ENCODE data around the gene RFFL.
"Not testable (repeated sequence)": the region's sequence is repeated elsewhere in the genome, so short reads cannot be mapped to it uniquely, and the experiment has no call there.

The RFFL gene

DNA sequence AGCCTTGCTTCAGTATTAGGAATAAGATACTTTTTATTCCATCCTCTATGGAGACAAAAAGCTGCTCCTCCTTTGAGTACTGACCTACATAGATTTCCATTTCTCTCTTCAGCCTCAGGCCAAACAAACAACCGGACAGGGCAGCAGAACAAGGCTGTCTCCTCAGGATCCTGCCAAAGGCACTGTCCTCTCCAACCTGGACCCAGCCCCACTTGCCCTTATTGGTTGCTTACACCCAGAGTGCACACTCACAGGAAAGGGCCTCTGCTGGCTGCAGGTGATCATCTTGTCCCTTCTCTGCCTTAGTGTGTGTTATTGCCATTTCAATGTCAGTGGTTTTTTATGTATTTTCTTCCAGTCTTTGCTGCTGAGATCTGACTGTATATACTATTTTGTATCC lies 56.5 kb downstream of the RFFL start:
- peak in 1 of 58 donors; percentile 10 for DNase-seq

DNA sequence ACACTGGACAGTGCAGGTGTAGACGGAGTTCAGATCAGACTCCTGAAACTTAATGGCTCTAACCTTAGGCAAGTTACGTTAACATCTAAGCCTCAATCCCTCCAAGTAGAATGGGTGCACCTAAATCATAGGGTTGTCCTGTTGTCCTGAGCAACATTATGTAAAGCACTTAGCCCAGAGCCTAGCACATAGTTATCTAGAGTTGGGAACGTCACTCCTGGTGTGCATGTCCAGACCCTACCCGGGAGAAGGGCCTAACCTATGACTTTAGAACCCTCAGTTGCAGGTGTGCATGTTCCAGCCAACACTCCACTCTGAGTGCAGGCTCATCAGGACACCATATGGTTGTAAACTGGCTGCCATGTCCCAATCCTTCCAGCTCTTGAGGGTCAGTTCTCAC lies 57.2 kb downstream of the RFFL start:
- DNase-seq, result no peak

DNA sequence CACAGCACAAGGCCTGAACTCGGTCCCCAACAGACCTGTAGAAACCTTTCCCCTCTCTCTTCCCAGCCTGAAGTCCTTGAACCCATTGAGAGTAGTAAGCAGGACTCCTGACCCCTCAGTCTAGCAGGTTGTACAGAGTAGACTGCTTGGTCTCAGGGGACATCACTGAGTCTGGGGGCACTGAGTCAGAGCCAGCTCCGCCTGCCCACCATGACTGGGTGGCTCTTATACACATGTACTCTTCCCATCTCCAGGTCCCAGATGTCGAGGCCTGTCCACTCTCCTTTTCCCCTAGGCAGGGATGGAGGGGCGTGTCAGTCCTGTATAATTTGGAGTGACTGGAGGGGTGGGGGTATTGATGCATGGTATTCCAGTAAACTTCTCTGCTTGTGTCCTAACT lies 59.7 kb downstream of the RFFL start:
- DNase-seq, result no peak

DNA sequence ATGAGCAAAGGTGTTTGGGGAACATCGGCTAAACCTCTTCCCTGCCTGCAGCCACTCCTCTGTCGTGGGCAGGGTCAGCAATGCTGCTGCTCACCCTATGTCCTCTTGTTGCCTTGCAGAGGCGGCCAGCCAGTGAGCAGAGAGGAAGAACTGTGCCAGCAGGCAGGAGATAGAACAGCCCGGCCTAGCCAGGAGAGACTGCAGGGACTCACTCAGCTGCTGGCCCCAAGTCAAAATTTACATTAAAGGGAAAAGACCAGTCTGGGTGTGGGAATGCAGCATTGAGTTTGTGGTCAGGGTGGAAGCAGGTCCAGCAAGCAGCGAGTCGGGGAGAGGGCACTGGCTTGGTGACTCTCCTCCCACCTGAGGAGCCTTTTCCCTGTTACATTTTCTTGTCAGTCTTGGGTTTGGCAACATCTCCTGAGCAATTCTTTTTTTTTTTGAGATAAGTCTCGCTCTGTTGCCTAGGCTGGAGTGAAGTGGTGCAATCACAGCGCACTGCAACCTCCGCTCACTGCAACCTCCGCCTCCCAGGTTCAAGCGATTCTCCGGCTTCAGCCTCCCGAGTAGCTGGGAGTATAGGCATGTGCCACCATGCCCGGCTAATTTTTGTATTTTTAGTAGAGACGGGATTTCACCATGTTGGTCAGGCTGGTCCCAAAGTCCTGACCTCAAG lies 60.5 kb downstream of the RFFL start:
- DNase-seq, result peak in 1 of 58 donors; percentile 21

DNA sequence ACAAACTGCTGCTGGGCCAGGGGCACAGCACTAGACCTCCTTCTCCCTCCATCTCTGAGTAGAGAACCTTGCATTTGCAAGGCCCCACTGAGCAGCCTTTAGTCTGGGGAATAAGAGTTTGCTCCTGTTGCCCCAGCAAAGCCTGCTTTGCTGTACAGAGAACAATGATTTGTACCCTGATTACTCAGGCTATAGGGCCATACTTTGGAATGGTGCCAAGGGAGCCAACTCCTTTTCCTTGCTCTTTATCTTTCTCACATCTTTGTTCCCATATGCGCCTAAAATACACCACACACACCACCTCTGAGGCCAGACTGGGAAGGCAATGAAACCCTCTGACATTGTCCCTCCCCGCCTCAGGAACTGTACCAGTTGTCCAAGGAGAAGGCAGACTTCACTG lies 62.0 kb downstream of the RFFL start:
- DNase-seq, result no peak

DNA sequence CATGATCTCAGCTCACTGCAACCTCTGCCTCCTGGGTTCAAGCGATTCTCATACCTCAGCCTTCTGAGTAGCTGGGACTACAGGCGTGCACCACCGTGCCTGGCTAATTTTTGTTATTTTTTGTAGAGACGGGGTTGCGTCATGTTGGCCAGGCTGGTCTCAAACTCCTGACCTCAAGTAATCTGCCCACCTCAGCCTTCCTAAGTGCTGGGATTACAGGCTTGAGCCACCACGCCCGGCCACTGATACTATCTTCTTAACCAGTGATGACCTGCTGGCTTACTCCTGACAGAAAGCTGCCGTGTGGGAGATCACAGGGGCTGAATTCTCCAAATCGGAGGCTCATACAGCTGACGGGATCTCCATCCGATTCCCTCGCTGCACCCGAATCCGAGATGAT lies 62.5 kb downstream of the RFFL start:
- not testable (repeated sequence) for DNase-seq

DNA sequence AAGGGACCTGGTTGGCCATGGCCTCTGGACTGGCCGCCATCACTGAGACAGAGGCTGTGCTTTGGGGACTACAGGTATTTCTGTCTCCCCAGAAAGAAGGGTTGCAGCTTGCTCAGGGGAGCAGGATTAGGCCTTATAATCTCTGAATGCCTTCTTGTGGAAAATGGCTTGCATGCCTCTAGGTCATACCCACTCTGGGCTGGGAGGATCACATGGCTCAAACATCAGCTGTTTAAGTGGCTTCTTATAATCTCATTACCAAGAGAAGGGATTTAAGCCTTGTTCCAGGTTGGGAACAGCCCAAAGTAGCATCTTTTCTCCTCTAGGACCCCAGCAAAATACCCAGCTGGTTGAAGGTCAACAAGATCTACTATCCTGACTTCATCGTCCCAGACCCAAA lies 64.1 kb downstream of the RFFL start:
- no peak for DNase-seq

DNA sequence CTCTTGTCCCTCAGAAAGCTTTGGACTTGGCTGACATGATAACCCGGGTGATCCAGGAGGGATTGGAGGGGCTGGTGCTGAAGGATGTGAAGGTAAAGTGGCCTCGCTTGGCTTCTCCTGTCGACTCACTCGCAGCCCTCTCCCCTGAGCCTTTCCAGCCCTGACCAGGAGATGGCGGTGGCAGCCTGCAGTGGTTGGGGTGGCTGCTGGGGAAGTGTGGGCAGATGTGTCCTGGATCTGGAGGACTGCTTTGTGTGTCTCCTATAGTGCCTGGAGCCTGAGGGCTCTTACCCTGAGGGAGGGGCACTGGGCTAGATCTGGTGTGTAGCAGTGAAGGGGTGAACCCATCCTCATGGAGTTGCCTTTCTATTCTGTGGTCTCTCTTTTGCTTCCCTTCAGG lies 65.3 kb downstream of the RFFL start:
- DNase-seq, result peak in 52 of 58 donors; percentile 9 to 84 (median 53)

DNA sequence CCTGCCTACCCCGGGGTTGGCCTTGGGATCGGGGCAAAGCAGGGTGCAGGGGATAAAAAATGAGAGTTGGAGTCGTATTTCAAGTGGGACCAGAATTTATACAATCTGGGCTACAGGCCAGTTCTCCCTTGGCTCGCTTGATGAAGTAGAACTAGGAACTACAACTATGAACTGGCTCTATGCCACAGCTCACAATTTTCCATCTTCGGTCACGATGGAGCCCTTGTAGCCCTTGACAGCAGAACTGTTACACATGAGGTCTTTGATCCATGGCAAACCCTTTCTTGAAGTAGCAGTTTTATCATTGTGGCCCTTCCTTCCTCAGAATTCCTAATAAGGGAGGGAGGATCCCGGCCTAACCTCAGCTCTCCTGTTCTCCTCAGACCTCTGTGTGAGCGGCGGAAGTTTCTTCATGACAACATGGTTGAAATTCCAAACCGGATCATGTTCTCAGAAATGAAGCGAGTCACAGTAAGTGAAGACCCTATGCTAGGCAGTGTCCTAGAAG lies 66.1 kb downstream of the RFFL start:
- no peak for DNase-seq

DNA sequence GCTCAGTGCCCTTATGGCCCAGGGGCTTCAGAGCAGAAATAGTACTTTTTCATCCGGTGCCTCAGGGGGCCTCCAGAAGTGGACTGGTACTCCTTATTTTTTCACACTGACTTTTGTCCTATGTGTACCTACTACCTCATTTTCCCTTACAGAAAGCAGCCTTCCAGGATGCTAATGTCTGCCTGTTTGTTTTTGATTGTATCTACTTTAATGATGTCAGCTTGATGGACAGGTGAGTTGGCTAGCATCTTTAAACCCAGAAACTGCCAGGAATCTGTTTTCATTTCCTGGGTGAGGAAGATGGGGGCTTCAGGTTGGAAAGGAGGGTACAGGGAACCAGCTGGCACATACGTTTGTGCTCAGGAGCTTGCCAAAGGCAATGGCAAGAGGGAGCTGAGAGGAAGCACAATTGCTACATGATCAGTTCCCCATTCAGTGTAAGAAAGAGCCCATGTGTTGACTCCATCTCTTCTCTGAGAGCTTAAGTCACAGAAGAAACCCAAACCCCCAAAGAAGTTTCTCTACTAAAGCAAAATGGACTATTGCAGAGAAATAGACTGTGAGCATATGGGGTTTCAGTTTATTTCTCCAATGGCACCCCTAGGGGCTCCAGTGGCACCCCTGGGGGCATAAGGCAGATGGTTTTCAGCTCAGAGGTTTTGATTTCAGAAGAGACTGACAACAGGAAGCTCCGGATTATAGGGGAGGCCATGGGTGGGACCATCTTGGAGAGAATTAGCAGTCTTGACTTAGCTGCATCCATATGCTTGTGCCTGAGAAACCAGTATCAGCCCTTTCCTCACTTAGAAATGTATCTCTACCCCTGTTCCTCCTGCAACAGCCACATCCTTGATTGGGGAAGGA lies 66.9 kb downstream of the RFFL start:
- DNase-seq, result no peak

DNA sequence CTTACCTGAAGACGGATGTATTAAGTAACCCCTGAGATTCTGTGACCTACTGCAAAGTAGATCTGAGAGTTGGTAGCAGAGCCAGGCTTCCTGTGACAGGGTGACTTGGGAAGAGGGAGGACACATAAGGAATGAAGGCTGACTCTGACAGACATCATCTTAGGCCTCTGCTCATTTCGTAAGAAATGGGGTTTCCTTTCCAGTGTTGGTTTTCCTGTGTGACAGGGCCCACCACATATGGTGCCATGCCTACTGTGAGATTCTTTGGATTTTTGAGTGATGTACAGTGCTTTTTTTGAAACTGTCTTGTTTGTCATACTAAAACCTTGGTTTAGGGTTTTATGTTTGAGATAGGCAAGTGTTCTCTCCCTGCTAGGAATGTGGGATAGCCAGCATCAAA lies 70.5 kb downstream of the RFFL start:
- no peak for DNase-seq

DNA sequence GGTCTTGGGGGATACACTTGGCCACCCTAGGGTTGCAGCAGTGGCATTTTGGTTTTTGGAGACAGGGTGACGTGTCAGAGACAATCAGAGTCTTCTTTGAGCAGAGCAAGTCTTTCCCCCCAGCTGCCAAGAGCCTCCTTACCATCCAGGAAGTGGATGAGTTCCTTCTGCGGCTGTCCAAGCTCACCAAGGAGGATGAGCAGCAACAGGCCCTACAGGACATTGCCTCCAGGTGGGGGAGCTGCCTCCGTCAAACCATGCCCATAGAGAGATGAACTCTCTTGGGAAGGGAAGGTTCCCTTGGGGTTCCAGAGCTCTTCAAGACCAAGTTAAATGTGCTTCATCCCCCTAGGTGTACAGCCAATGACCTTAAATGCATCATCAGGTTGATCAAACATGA lies 71.9 kb downstream of the RFFL start:
- no peak for DNase-seq

DNA sequence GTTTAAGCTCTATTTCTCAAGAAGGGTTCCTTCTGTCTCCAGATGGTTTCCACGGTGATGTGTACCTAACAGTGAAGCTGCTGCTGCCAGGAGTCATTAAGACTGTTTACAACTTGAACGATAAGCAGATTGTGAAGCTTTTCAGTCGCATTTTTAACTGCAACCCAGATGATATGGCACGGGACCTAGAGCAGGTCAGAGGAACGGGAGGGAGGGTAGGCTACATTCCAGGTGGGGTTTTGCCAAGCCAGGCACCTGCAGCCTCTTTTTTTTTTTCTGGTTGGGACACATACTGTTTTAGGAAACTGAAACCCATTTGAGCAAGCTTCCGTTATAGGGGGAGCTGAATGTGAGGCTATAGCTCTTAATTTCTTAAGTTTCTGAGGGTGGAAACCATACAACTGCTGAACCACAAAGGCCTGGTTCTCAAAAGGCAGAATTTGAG lies 72.6 kb downstream of the RFFL start:
- DNase-seq, result peak in 1 of 58 donors; percentile 3

DNA sequence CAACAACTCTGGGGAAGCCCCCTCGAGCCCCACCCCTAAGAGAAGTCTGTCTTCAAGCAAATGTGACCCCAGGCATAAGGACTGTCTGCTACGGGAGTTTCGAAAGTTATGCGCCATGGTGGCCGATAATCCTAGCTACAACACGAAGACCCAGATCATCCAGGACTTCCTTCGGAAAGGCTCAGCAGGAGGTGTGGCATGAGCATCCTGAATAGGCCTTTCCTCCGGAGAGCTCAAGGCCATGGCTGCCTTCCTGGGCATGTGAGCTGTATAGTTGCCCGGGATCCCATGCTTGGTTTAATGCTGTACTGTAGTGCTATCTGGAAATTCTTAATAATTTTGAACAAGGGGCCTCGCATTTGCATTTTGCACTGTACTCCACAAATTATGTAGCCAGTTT lies 74.0 kb downstream of the RFFL start:
- no peak for DNase-seq

DNA sequence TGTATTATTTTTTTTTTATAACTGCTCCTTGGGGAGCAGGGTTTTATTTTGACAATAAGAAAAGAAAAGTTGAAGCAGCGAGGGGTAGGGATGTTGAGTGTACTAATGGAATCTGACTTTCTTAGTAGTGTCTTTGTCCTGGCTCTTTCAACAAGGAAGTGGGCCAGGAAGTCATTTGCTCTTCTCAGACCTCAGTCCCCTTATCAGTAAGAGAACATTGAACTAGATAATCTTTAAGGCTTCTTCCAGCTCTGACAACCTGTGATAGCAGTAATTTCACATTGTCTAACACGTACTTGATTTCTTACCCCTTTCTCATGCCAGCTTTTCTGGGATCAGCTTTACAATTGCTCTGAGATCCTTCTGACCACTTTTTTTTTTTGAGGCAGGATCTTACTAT lies 74.9 kb downstream of the RFFL start:
- no peak for DNase-seq

DNA sequence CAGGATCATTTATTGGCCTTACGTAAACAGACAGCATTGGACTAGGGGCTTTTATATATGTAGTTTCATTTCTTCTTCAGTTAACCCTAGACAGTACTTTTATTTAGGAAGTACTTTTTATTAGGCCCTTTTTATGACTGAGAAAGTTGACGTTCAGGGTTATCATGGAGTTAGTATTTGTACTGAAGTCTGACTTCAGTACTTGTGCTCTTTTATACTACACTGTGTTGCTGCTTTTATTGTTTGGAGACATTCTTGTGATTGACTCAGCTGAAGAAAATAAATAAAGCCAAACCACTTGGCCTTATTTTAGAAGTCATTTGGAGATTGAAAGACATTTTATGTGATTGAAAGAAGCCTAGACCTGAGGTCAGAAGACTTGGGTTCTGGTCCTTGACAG lies 76.3 kb downstream of the RFFL start:
- no peak for DNase-seq

DNA sequence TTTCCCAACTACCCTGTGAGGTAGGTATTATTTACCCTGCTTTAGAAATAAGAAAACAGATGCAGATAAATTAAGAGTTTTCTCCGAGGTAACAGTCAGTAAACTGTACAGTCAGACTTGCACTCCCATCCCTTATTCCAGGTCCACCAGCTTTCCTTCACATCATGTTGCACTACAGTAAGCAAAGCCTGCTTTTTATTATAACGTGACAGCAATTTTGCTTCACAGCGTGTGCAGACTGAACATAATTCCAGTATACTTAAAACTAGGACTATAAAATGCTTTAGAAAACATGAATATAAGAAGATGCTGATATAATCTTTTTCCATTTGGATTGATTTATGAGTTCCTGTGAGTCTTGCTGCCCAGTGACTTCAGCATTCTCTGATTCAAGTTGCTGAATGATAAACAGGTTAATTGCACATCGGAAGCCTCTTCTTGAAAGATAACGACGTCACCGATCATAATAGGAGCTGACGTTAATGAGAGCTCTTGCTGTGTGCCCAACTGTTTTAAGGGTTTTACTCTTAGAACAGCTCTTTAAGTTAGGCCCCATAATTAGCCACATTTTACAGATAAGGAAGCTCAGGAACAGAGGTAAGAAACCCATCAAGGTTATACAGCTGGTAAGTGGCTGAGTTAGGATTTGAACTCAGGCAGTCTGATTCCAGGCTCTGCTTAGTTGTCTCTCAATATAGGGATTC lies 81.8 kb downstream of the RFFL start:
- DNase-seq, result no peak

DNA sequence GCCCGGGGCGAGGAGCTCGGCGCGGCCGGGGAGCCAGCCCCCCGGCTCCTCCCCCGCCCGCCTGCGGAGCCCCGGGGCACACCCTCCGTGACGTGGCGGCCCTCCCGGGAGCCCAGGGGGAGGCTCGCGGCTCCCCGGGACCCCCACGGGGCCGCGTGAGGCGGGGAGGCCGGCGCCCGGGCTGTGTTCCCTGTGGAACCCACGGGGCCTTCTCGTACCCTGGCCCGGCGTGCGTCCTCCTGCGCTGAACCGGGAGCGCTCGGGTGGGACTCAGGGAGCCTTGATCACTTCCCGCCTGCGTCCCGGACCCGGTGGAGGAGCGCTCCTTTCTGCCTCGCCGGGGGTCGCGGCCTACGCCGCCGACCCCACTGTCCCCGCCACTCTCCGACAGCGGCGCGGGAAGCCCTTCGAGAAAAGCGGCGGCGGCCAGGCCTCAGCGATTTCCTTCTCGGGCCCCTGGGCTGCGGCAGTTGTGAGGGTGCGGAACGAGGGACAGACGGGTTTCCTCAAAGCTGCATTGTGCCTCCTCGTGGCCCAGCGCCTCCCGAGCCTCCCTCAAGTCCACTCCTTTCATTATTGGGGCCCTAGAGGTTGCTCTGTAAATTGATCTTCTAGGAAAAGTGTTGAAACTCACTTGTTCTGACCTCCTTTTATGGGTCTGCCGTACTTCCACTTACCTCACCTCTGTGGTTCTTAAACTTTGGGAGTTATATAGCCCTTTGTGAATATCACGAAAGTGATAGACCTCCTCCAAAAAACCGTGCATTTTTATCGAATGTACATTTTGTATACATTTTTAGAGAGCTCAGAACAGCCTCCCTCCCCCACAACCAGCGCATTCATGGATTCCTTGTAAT lies 82.6 kb downstream of the RFFL start:
- DNase-seq, result peak in 52 of 58 donors; percentile 17 to 93 (median 79)

DNA sequence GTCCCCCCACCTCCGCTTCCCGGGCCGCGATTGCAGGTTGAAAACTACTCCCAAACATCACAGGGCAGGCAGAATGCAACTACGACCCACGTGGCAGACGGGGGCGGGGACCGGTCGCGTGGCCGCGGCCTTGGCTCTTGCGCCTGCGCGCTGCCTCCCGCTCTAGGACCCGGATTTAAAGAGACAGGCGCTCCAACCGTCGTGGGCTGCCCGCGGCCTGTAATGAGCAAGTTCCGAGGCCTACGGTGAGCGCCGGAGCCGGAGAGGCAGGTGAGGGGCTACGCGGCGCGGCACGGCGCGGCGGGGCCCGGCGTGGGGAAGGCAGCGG lies 83.2 kb downstream of the RFFL start, which contains the start of gene LIG3:
Gene LIG3, plus strand, starts transcription at position 160 of the 328 bp plus-strand sequence. CDS start 2,494 bp downstream, outside the sequence.
- peak; percentile 44 to 93 (median 89) for DNase-seq

DNA sequence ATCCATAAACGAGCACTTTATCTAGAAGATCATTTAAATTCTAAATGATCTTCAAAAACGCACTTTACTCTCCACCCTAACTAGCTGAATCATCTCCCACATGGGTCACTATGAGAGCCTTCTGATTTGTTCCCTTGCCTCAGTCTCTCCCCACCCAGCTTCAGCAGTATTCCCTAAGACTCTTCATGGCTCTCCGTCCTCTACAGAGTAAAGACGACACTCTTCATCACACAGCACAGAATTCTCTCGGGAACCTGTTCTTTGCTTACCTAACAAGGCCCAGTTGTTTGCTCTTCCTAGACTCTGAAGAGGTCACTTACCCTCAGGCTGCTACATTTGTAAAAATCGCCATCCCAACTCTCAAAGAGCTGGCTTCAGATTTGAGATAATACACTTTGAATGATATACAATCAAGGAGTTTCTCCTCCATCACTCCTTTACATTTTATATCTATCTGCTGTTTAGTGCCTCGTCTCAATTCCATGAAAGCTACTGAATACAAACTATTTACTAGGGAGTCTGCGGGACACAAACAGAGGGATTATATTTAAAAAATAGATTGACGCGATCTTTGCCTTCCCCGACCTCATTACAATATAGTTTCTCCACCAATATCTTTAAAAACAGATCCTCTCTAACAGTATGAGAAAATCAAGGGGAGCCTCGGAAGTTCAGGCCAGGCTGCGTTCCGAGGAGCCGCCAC lies 83.7 kb downstream of the RFFL start:
- DNase-seq, result no peak

Measured in anterior cingulate cortex (tissue), 58 donors.